PC-3 (cell line): ENCODE data around the gene ANKS4B. TPM values are rescaled to one million over a fixed set of nuclear protein-coding genes. Genes with fewer than 3 reads are reported as not detected.
"Not testable (repeated sequence)": the region's sequence is repeated elsewhere in the genome, so short reads cannot be mapped to it uniquely, and the experiment has no call there.

Experiments used
- ATAC-seq: fragments of 200-7000 bp; cut with Tn5 transposase; 2 replicates; pipeline ENCODE4 v1.9.1; 2020; ENCODE audit warnings: mild to moderate bottlenecking, moderate library complexity
- BruUV-seq: library from RNA; stranded (reverse); fragments of 400-500 nt; replicated peaks from 2 replicates; lab custom pipeline; 2021; lab: Mats Ljungman, UMichigan
- CTCF ChIA-PET: fragments of 300-600 bp; sonication (Branson Sonifier 250); formaldehyde crosslinking; loops from one replicate; lab custom pipeline; 2022; ENCODE audit warnings: antibody characterized with exemption; lab: Charles Lee
- POLR2A ChIA-PET: fragments of 300-600 bp; sonication (Branson Sonifier 250); formaldehyde crosslinking; loops from one replicate; lab custom pipeline; 2022; ENCODE audit warnings: antibody characterized with exemption; ENCODE audit not compliant: unreplicated experiment; lab: Charles Lee
- DNase-seq: peaks from one replicate; pipeline ENCODE4 v3.0.0-alpha.2; 2015
- H2AFZ ChIP-seq: fragments of 300-600 bp; sonication (generic); 2 replicates; pipeline ENCODE4 v1.6.0; 2016; ENCODE audit warnings: antibody characterized with exemption, low read length
- H3F3A ChIP-seq: fragments of 300-600 bp; sonication (generic); one replicate; pipeline ENCODE4 v1.6.0; 2017; ENCODE audit warnings: antibody characterized with exemption, low read length, control low read depth, mild to moderate bottlenecking; ENCODE audit not compliant: unreplicated experiment
- H3K27ac ChIP-seq: fragments of 300-600 bp; sonication (generic); 2 replicates; pipeline ENCODE4 v1.5.1; 2016; ENCODE audit warnings: mild to moderate bottlenecking, low read length
- H3K27me3 ChIP-seq: fragments of 300-600 bp; sonication (generic); 2 replicates; pipeline ENCODE4 v1.6.1; 2016; ENCODE audit warnings: low read length, mixed read lengths
- H3K36me3 ChIP-seq: fragments of 300-600 bp; sonication (generic); 2 replicates; pipeline ENCODE4 v1.6.1; 2016; ENCODE audit warnings: low read depth, mixed run types, low read length, mixed read lengths
- H3K4me1 ChIP-seq: fragments of 300-600 bp; sonication (generic); 2 replicates; pipeline ENCODE4 v1.5.1; 2016; ENCODE audit warnings: low read length; ENCODE audit not compliant: insufficient read depth
- H3K4me2 ChIP-seq: fragments of 300-600 bp; sonication (generic); 2 replicates; pipeline ENCODE4 v1.6.0; 2016; ENCODE audit warnings: low read length
- H3K4me3 ChIP-seq: fragments of 300-600 bp; sonication (generic); 2 replicates; pipeline ENCODE4 v1.5.1; 2016; ENCODE audit warnings: mild to moderate bottlenecking, low read length, mixed read lengths
- H3K79me2 ChIP-seq: fragments of 300-600 bp; sonication (generic); 2 replicates; pipeline ENCODE4 v1.6.1; 2017; ENCODE audit warnings: low read length, mixed read lengths
- H3K9ac ChIP-seq: fragments of 300-600 bp; sonication (generic); 2 replicates; pipeline ENCODE4 v1.6.0; 2016; ENCODE audit warnings: mild to moderate bottlenecking, low read length
- H3K9me2 ChIP-seq: fragments of 300-600 bp; sonication (generic); replicated peaks from 2 replicates; pipeline ENCODE4 v1.6.1; 2016; ENCODE audit warnings: mixed run types, low read length, mixed read lengths
- H3K9me3 ChIP-seq: fragments of 300-600 bp; sonication (generic); 2 replicates; pipeline ENCODE4 v1.6.1; 2016; ENCODE audit warnings: low read length, mixed read lengths
- H4K20me1 ChIP-seq: fragments of 300-600 bp; sonication (generic); 2 replicates; pipeline ENCODE4 v1.6.1; 2016; ENCODE audit warnings: low read length, mixed read lengths
- EZH2 ChIP-seq: fragments of 300-600 bp; sonication (generic); IDR thresholded peaks from one replicate; pipeline ENCODE4 v1.6.1; 2017; ENCODE audit warnings: antibody characterized with exemption, mild to moderate bottlenecking, low read length; ENCODE audit not compliant: unreplicated experiment
- EZH2phosphoT487 ChIP-seq: fragments of 300-600 bp; sonication (generic); IDR thresholded peaks from 2 replicates; pipeline ENCODE4 v1.6.1; 2018; ENCODE audit warnings: mild to moderate bottlenecking, antibody characterized with exemption, low read length, borderline replicate concordance
- intact Hi-C: fragments of 100-400 bp; cut with micrococcal nuclease; formaldehyde crosslinking; loops from 2 replicates; pipeline ENCODE4 v1.9.0; 2023
- total RNA-seq: library from RNA; depleted of rRNA; stranded (reverse); fragments of >200 nt; gene quantifications from 2 replicates; pipeline ENCODE4 v1.2.3, GENCODE V29; 2014
- TF ChIP-seq, protein P1 (sequence below): fragments of 300-600 bp; sonication (generic); conservative IDR thresholded peaks from 2 replicates; pipeline ENCODE4 v1.5.1; 2017; ENCODE audit warnings: antibody characterized with exemption, low read depth, mild to moderate bottlenecking, low read length

ANKS4B gene
- total RNA-seq, 1 experiment from 2014 or later = not detected

GRCh38 chr16:21239646-21240045 lies 6.1 kb downstream of the ANKS4B start:
- no peaks in the 10 kb centered on the region for H3F3A ChIP-seq
- H4K20me1 ChIP-seq = no peaks in the 10 kb centered on the region
- H3K27me3 ChIP-seq = peaks cover 10% of the 10 kb centered on the region
- ChIA-PET CTCF (no interaction called here), POLR2A (no interaction called here)
- ATAC-seq (no peak), DNase-seq (no peak)
- intact Hi-C loops = no loop called here
- TF ChIP-seq, protein P1, sequence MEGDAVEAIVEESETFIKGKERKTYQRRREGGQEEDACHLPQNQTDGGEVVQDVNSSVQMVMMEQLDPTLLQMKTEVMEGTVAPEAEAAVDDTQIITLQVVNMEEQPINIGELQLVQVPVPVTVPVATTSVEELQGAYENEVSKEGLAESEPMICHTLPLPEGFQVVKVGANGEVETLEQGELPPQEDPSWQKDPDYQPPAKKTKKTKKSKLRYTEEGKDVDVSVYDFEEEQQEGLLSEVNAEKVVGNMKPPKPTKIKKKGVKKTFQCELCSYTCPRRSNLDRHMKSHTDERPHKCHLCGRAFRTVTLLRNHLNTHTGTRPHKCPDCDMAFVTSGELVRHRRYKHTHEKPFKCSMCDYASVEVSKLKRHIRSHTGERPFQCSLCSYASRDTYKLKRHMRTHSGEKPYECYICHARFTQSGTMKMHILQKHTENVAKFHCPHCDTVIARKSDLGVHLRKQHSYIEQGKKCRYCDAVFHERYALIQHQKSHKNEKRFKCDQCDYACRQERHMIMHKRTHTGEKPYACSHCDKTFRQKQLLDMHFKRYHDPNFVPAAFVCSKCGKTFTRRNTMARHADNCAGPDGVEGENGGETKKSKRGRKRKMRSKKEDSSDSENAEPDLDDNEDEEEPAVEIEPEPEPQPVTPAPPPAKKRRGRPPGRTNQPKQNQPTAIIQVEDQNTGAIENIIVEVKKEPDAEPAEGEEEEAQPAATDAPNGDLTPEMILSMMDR = no peak
- no peak for TF ChIP-seq EZH2phosphoT487
- no peaks in the 10 kb centered on the region for H3K9me2 ChIP-seq
- H3K4me3 ChIP-seq = no peak overlapping the region
- H3K9me3 ChIP-seq = no peaks in the 10 kb centered on the region
- no peaks in the 10 kb centered on the region for H3K4me1 ChIP-seq
- no peak overlapping the region for H3K4me2 ChIP-seq
- H3K9ac ChIP-seq = no peak overlapping the region
- no peaks in the 10 kb centered on the region for H3K79me2 ChIP-seq
- H3K36me3 ChIP-seq = no peaks in the 10 kb centered on the region
- no TSS peak for BruUV-seq
- H2AFZ ChIP-seq = no peak overlapping the region
- H3K27ac ChIP-seq = no peak overlapping the region

DNA sequence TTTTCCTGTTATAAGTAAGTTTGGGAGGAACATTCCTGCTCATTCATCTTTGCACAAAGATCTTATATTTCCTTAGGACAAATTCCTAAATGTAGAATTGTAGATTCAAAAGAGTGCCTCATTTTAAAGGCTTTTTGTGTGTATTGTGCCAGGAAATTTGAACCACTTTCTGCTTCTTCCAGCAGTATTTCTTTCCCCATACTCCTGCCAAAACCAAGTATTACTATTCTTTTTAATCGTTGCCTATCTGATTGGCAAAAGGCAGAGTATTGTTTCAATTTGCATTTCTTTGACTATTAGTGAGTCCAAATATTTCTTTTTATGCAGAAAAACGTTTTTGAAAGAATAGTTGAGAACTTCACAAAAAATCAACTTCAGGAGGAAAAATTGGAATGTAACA lies 9.3 kb downstream of the ANKS4B start:
- Histone ChIP-seq H3K4me3 (no peak overlapping the region), H3K4me1 (no peaks in the 10 kb centered on the region), H3K79me2 (no peaks in the 10 kb centered on the region), H3K9me3 (no peaks in the 10 kb centered on the region), H3K9me2 (no peaks in the 10 kb centered on the region), H4K20me1 (no peaks in the 10 kb centered on the region), H3F3A (no peaks in the 10 kb centered on the region), H3K36me3 (no peaks in the 10 kb centered on the region), H3K9ac (no peak overlapping the region), H3K27ac (no peak overlapping the region), H2AFZ (no peak overlapping the region), H3K27me3 (peaks cover 34% of the 10 kb centered on the region), H3K4me2 (no peak overlapping the region)
- no TSS peak for BruUV-seq
- POLR2A ChIA-PET = no interaction called here
- CTCF ChIA-PET = no interaction called here
- no peak for TF ChIP-seq EZH2phosphoT487
- TF ChIP-seq EZH2 = no peak
- DNase-seq (no peak), ATAC-seq (no peak)
- intact Hi-C loops = no loop called here

DNA sequence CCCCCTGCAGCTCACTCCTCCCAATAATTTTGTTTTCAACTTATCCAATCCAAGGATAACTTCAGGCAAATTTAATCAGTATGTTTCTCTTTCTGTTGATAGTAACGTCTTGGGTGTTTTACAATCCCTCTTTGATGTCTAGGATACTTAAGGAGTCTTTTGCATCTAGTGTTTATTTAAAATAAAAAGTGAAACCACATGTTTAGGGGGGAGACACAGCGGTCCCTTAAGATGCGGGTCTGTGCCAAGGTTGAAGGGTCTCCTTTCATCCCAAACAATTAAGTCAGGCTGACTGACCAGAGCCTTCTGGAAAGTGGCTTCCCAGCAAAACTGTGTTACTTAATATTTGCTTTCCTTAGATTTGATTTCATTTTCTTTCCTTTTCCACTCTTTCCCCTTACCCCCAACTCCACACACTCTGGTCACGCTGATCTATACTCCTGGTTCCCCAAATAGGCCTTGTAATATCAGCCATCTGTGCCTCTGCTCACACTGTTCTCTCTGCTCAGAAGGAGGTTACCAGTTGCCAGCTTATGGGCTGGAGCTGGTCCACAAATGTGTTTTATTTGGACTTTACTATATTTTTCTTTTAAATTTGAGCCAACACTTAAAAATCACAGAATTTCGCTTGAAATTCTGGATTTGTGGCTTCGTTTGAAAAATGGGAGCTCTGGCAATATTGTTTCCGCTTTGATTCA lies 11.2 kb downstream of the ANKS4B start:
- ChIA-PET CTCF (interaction anchor here (0.7 kb wide), 1 partner anchor 29 kb away, joined by 3 read pairs; no protein-coding TSS in a partner anchor), POLR2A (no interaction called here)
- Histone ChIP-seq H3K4me1 (no peaks in the 10 kb centered on the region), H3K27me3 (peaks cover 41% of the 10 kb centered on the region), H3K79me2 (no peaks in the 10 kb centered on the region), H3K36me3 (no peaks in the 10 kb centered on the region), H3K4me3 (no peak overlapping the region), H3K4me2 (no peak overlapping the region), H3K9me3 (no peaks in the 10 kb centered on the region), H3K9me2 (no peaks in the 10 kb centered on the region), H3F3A (no peaks in the 10 kb centered on the region), H3K27ac (no peak overlapping the region), H3K9ac (no peak overlapping the region), H4K20me1 (no peaks in the 10 kb centered on the region), H2AFZ (no peak overlapping the region)
- intact Hi-C loops = no loop called here
- DNase-seq = no peak
- no peak for ATAC-seq
- no peak for TF ChIP-seq EZH2
- no peak for TF ChIP-seq EZH2phosphoT487
- TF ChIP-seq, protein P1 = no peak
- no TSS peak for BruUV-seq

DNA sequence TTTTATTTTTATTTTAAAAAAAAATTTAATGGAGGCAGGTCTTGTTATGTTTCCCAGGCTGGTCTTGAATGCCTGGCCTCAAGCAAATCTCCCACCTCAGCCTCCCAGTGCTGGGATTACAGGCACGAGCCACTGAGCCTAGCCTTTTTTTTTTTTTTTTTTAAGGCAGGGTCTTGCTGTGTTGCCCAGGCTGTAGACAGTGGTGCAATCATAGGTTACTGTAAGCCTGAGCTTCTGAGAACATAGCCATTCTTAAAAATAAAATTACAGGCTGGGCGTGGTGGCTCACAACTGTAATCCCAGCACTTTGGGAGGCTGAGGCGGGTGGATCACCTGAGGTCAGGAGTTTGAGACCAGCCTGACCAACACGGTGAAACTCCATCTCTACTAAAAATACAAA lies 14.7 kb downstream of the ANKS4B start:
- BruUV-seq, H3K27ac ChIP-seq, H3K4me3 ChIP-seq, H3K4me1 ChIP-seq, H3K36me3 ChIP-seq, H3K9me3 ChIP-seq, intact Hi-C loops, H3K79me2 ChIP-seq, POLR2A ChIA-PET, H2AFZ ChIP-seq, CTCF ChIA-PET, H3K4me2 ChIP-seq, H3F3A ChIP-seq, DNase-seq, H3K9ac ChIP-seq, H4K20me1 ChIP-seq, H3K9me2 ChIP-seq, ATAC-seq: not testable (repeated sequence)
- H3K27me3 ChIP-seq = peaks cover 53% of the 10 kb centered on the region
